Erythroblast (primary cell): Measurements from ENCODE around the gene PTPRT.

Experiments
- GATA1 ChIP-seq: IDR thresholded peaks from 2 replicates; pipeline ENCODE4 v1.6.1; 2011; ENCODE audit warnings: low read depth, mild to moderate bottlenecking, control low read depth, low read length, moderate library complexity
- POLR2A ChIP-seq: IDR thresholded peaks from 2 replicates; pipeline ENCODE4 v1.6.1; 2011; ENCODE audit warnings: mild to moderate bottlenecking, low read length

DNA sequence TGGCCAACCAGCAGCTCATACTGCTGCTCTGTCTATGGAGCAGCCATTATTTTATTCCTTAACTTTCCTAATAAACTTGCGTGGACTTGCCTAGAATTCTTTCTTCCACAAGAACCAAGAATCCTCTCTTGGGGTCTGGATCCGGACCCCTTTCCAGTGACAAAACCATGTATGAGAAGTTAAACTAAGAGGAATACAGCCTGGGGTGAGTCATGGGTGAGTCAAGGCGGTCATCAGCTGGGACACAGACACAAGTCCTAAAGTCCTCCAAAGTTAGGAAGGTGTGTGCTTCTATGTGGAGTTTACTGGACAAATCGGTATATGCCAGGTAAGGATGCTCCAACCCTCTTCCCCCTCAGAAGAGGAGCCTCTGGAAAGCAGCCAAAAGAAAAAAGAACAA is 881.5 kb downstream of the PTPRT start:
- TF ChIP-seq POLR2A (no peak), GATA1 (no peak)
